ENCODE data around the gene IL1RAPL2. TPM values are rescaled to one million over a fixed set of nuclear protein-coding genes. Genes with fewer than 3 reads are reported as not detected.

Gene IL1RAPL2
- total RNA-seq, 1 experiment from 2014 or later: 1.6 TPM

DNA sequence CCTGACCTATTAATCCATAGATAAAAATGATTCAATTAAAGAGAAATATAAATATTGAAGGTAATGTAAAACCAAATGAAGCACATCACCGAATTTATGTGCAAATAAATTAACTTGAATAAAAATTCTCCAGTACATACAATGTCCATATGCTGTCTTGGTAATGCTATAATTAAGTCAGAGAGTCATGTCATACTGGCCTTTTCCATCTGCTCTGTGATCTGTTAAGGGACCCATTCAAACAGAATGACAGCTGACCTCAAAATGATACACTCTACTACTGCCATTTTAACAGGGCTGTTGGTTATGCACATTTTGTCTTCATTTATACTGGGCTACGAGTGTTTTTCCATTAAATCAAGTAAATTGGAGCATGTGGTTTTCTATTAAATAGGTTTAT, 555.2 kb downstream of the IL1RAPL2 start:
- H3K9me2 ChIP-seq (ENCODE audit: insufficient read depth): no peaks in the 10 kb centered on the region
- H2AFZ ChIP-seq: no peak overlapping the region
- no peaks in the 10 kb centered on the region for H3K9me3 ChIP-seq (ENCODE audit: insufficient read depth, low read depth)
- no peaks in the 10 kb centered on the region for H4K20me1 ChIP-seq (ENCODE audit: insufficient read depth)
- H3K27ac ChIP-seq: no peak overlapping the region
- H3K27me3 ChIP-seq (ENCODE audit: insufficient read depth, low read depth): no peaks in the 10 kb centered on the region
- no peaks in the 10 kb centered on the region for H3F3A ChIP-seq (ENCODE audit: insufficient read depth, low read depth)
- no peaks in the 10 kb centered on the region for H3K79me2 ChIP-seq (ENCODE audit: low read depth)
- no peak overlapping the region for H3K4me2 ChIP-seq
- BruUV-seq (replicated peaks): no TSS peak
- CTCF ChIA-PET: no interaction called here
- H3K4me1 ChIP-seq (replicated peaks; ENCODE audit: insufficient read depth): no peaks in the 10 kb centered on the region
- H3K36me3 ChIP-seq (ENCODE audit: low read depth): no peaks in the 10 kb centered on the region
- POLR2A ChIA-PET (ENCODE audit: unreplicated experiment): no interaction called here
- no peak for TF ChIP-seq EZH2 (IDR thresholded peaks at IDR 0.05; ENCODE audit: low read depth)
- TF ChIP-seq, protein P1, sequence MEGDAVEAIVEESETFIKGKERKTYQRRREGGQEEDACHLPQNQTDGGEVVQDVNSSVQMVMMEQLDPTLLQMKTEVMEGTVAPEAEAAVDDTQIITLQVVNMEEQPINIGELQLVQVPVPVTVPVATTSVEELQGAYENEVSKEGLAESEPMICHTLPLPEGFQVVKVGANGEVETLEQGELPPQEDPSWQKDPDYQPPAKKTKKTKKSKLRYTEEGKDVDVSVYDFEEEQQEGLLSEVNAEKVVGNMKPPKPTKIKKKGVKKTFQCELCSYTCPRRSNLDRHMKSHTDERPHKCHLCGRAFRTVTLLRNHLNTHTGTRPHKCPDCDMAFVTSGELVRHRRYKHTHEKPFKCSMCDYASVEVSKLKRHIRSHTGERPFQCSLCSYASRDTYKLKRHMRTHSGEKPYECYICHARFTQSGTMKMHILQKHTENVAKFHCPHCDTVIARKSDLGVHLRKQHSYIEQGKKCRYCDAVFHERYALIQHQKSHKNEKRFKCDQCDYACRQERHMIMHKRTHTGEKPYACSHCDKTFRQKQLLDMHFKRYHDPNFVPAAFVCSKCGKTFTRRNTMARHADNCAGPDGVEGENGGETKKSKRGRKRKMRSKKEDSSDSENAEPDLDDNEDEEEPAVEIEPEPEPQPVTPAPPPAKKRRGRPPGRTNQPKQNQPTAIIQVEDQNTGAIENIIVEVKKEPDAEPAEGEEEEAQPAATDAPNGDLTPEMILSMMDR (conservative IDR thresholded peaks at IDR 0.05): no peak
- no peak for DNase-seq
- intact Hi-C loops (cut with micrococcal nuclease; ENCODE audit: unreplicated experiment): no loop called here
- no peak overlapping the region for H3K4me3 ChIP-seq

DNA sequence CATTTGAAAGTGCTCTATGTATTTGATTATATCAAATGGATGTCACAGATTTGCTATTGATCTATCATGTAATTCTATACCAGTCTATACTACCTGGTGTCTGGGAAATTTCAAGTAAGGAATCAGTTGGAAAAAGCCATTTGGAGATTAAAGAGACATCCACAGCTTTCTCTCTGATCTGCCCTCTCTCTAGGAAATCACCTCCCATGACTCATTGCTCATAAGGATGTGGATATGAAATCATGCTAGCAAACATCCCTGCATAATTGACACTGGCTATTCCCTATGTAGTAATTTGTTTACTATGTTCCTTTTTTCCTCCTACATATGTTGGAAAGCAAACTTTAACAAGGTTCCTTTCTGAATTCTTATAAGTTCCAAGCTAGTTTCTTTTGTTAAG, 560.2 kb downstream of the IL1RAPL2 start:
- Histone ChIP-seq H3K79me2 (ENCODE audit: low read depth) (no peaks in the 10 kb centered on the region), H3K27me3 (ENCODE audit: insufficient read depth, low read depth) (no peaks in the 10 kb centered on the region), H3K4me3 (no peak overlapping the region), H3K9me3 (ENCODE audit: insufficient read depth, low read depth) (no peaks in the 10 kb centered on the region), H3K4me2 (no peak overlapping the region), H3K27ac (no peak overlapping the region), H3F3A (ENCODE audit: insufficient read depth, low read depth) (no peaks in the 10 kb centered on the region), H3K9me2 (ENCODE audit: insufficient read depth) (no peaks in the 10 kb centered on the region), H3K36me3 (ENCODE audit: low read depth) (no peaks in the 10 kb centered on the region), H4K20me1 (ENCODE audit: insufficient read depth) (no peaks in the 10 kb centered on the region), H2AFZ (no peak overlapping the region), H3K4me1 (replicated peaks; ENCODE audit: insufficient read depth) (no peaks in the 10 kb centered on the region)
- ChIA-PET POLR2A (ENCODE audit: unreplicated experiment) (no interaction called here), CTCF (no interaction called here)
- no TSS peak for BruUV-seq (replicated peaks)
- DNase-seq: no peak
- TF ChIP-seq, protein P1 (conservative IDR thresholded peaks at IDR 0.05): no peak
- intact Hi-C loops (cut with micrococcal nuclease; ENCODE audit: unreplicated experiment): no loop called here

DNA sequence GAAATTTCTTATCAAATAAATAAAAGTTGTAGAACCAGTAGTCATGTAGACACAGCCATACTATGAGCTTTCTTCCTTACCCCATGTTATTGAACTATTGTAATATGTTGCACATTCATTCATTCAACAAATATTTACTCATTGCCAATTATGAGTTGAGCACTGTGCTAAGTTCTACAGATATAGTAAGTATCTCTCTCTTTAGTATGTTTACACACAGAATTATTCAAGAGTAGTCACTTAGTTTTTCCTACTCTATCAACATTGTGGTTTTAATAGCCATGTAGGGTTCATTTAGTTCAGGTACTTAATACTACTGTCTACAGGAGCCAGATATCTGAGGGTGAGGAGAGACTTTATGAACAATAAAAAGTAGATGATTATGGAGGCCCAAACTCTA, 568.3 kb downstream of the IL1RAPL2 start:
- Histone ChIP-seq H2AFZ (no peak overlapping the region), H3K79me2 (ENCODE audit: low read depth) (no peaks in the 10 kb centered on the region), H3F3A (ENCODE audit: insufficient read depth, low read depth) (peaks cover 14% of the 10 kb centered on the region; the same call in 1 of the 2 replicates), H3K4me3 (no peak overlapping the region), H3K9me2 (ENCODE audit: insufficient read depth) (no peaks in the 10 kb centered on the region; the same call in 1 of the 2 replicates), H3K27ac (no peak overlapping the region), H3K4me1 (replicated peaks; ENCODE audit: insufficient read depth) (peaks cover 27% of the 10 kb centered on the region), H3K27me3 (ENCODE audit: insufficient read depth, low read depth) (no peaks in the 10 kb centered on the region), H3K9me3 (ENCODE audit: insufficient read depth, low read depth) (no peaks in the 10 kb centered on the region), H3K4me2 (no peak overlapping the region), H3K36me3 (ENCODE audit: low read depth) (no peaks in the 10 kb centered on the region), H4K20me1 (ENCODE audit: insufficient read depth) (no peaks in the 10 kb centered on the region)
- TF ChIP-seq EZH2 (IDR thresholded peaks at IDR 0.05; ENCODE audit: low read depth): no peak
- TF ChIP-seq, protein P1 (conservative IDR thresholded peaks at IDR 0.05): no peak
- intact Hi-C loops (cut with micrococcal nuclease; ENCODE audit: unreplicated experiment): no loop called here
- ChIA-PET POLR2A (ENCODE audit: unreplicated experiment) (no interaction called here), CTCF (no interaction called here)
- no peak for DNase-seq
- no TSS peak for BruUV-seq (replicated peaks)

Measured in PC-9 (cell line).